ENCODE measurements around the gene VAPB. TPM values are rescaled to one million over a fixed set of nuclear protein-coding genes. Genes with fewer than 3 reads are reported as not detected.

VAPB gene
- total RNA-seq, 1 donor from 2014 or later, result 55.3 TPM

GRCh38 chr20:58374027-58374850 lies 14.8 kb upstream of the VAPB start:
- H3K27ac Mint-ChIP-seq (ENCODE audit: unreplicated experiment), result no peak overlapping the region
- H3K4me3 Mint-ChIP-seq (ENCODE audit: unreplicated experiment), result no peak overlapping the region
- H3K27me3 Mint-ChIP-seq (ENCODE audit: low read depth), result no peaks in the 10 kb centered on the region
- H3K36me3 Mint-ChIP-seq (ENCODE audit: low read depth), result no peaks in the 10 kb centered on the region
- no peak for TF ChIP-seq CTCF (IDR thresholded peaks at IDR 0.05)
- no peaks in the 10 kb centered on the region for H3K9me3 Mint-ChIP-seq (ENCODE audit: low read depth)
- peaks cover 11% of the 10 kb centered on the region for H3K4me1 Mint-ChIP-seq (ENCODE audit: low read depth)
- no peak for DNase-seq (ENCODE audit: low spot score)

GRCh38 chr20:58374906-58375758 lies 13.9 kb upstream of the VAPB start:
- Mint-ChIP-seq H3K4me1 (ENCODE audit: low read depth) (peaks cover 11% of the 10 kb centered on the region), H3K27ac (ENCODE audit: unreplicated experiment) (no peak overlapping the region), H3K4me3 (ENCODE audit: unreplicated experiment) (peak overlapping the region; percentile 36), H3K36me3 (ENCODE audit: low read depth) (no peaks in the 10 kb centered on the region), H3K9me3 (ENCODE audit: low read depth) (no peaks in the 10 kb centered on the region), H3K27me3 (ENCODE audit: low read depth) (no peaks in the 10 kb centered on the region)
- no peak for TF ChIP-seq CTCF (IDR thresholded peaks at IDR 0.05)
- no peak for DNase-seq (ENCODE audit: low spot score)

GRCh38 chr20:58375759-58376352 lies 13.2 kb upstream of the VAPB start:
- TF ChIP-seq CTCF (IDR thresholded peaks at IDR 0.05), result no peak
- H3K27ac Mint-ChIP-seq (ENCODE audit: unreplicated experiment), result no peak overlapping the region
- no peaks in the 10 kb centered on the region for H3K27me3 Mint-ChIP-seq (ENCODE audit: low read depth)
- H3K4me1 Mint-ChIP-seq (ENCODE audit: low read depth), result peaks cover 11% of the 10 kb centered on the region
- H3K4me3 Mint-ChIP-seq (ENCODE audit: unreplicated experiment), result peak overlapping the region; percentile 36
- no peaks in the 10 kb centered on the region for H3K36me3 Mint-ChIP-seq (ENCODE audit: low read depth)
- no peak for DNase-seq (ENCODE audit: low spot score)
- no peaks in the 10 kb centered on the region for H3K9me3 Mint-ChIP-seq (ENCODE audit: low read depth)

- H3K4me3 Mint-ChIP-seq (ENCODE audit: unreplicated experiment), result no peak overlapping the region
- peaks cover 11% of the 10 kb centered on the region for H3K4me1 Mint-ChIP-seq (ENCODE audit: low read depth)
- H3K36me3 Mint-ChIP-seq (ENCODE audit: low read depth), result peaks cover 2% of the 10 kb centered on the region
- H3K9me3 Mint-ChIP-seq (ENCODE audit: low read depth), result peaks cover 8% of the 10 kb centered on the region
- no peak overlapping the region for H3K27ac Mint-ChIP-seq (ENCODE audit: unreplicated experiment)
- no peak for DNase-seq (ENCODE audit: low spot score)
- TF ChIP-seq CTCF (IDR thresholded peaks at IDR 0.05), result no peak
- H3K27me3 Mint-ChIP-seq (ENCODE audit: low read depth), result no peaks in the 10 kb centered on the region
Measured at GRCh38 chr20:58377017-58377416, 12.0 kb upstream of the VAPB start.

GRCh38 chr20:58377766-58378401 lies 11.1 kb upstream of the VAPB start:
- DNase-seq (ENCODE audit: low spot score), result no peak
- no peaks in the 10 kb centered on the region for H3K27me3 Mint-ChIP-seq (ENCODE audit: low read depth)
- H3K36me3 Mint-ChIP-seq (ENCODE audit: low read depth), result peaks cover 3% of the 10 kb centered on the region
- no peak overlapping the region for H3K27ac Mint-ChIP-seq (ENCODE audit: unreplicated experiment)
- peaks cover 12% of the 10 kb centered on the region for H3K9me3 Mint-ChIP-seq (ENCODE audit: low read depth)
- no peak overlapping the region for H3K4me3 Mint-ChIP-seq (ENCODE audit: unreplicated experiment)
- TF ChIP-seq CTCF (IDR thresholded peaks at IDR 0.05), result no peak
- peaks cover 11% of the 10 kb centered on the region for H3K4me1 Mint-ChIP-seq (ENCODE audit: low read depth)

All from chondrocyte (in vitro differentiated cells).